Uterus (tissue), 2 donors: ENCODE results near the gene CTCF.

ENCODE experiments used
- POLR2A ChIP-seq, 2 donors: fragments of 450-650 bp; IDR thresholded peaks; one replicate each; pipeline ENCODE4 v1.6.1; 2016; ENCODE audit warnings: antibody characterized with exemption in 2 of 2, mild to moderate bottlenecking in 1 of 2, moderate library complexity in 1 of 2
- TF ChIP-seq, protein P1 (sequence below), 4 experiments: fragments of 200-600 bp in 2 of 4; fragments of 450-650 bp in 2 of 4; sonication (generic) in 2 of 4; IDR thresholded peaks; one replicate each; pipeline ENCODE4 v1.5.1; 2016 to 2019; ENCODE audit warnings: antibody characterized with exemption in 4 of 4, mild to moderate bottlenecking in 2 of 4, moderate library complexity in 1 of 4

DNA sequence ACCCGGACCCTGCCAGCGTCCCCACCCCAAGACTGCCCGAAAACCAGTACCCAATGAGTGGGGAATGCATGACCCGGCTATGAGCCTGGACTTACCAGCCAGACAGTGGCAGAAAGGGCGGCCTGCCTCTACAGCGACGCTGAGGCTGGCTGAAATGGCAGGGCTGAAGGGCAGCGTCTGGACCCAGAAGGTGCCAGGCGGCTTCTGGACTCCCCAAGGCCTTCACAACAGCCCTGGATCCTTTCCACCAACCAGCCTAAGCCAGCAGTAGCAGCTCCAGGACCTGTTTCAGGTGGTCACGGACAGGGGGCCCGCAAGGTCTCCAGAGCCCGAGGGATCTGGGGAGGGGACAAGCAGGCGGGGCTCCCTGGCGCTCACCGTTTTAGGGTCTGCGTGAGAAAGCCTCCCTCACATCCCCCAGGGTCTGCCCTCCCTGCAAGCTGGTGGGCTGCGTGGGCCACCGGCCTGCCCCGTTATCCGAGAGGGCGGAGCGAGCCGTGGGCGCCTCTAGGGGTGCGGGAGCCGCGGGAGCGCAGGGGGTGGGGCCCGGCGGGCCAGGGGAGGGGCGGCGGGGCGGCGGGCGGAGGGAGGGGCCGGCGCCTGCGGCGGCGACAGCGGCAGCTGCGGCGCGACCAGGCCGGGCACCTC, 34.0 kb upstream of the CTCF start, which contains the start of gene RIPOR1:
- no peak for TF ChIP-seq POLR2A (IDR thresholded peaks at IDR 0.05)
- TF ChIP-seq, protein P1, sequence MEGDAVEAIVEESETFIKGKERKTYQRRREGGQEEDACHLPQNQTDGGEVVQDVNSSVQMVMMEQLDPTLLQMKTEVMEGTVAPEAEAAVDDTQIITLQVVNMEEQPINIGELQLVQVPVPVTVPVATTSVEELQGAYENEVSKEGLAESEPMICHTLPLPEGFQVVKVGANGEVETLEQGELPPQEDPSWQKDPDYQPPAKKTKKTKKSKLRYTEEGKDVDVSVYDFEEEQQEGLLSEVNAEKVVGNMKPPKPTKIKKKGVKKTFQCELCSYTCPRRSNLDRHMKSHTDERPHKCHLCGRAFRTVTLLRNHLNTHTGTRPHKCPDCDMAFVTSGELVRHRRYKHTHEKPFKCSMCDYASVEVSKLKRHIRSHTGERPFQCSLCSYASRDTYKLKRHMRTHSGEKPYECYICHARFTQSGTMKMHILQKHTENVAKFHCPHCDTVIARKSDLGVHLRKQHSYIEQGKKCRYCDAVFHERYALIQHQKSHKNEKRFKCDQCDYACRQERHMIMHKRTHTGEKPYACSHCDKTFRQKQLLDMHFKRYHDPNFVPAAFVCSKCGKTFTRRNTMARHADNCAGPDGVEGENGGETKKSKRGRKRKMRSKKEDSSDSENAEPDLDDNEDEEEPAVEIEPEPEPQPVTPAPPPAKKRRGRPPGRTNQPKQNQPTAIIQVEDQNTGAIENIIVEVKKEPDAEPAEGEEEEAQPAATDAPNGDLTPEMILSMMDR (IDR thresholded peaks at IDR 0.05), result peak in 1 of 4 experiments; percentile 9
